Panc1 (cell line): Measurements from ENCODE around the gene C5orf63. TPM values are rescaled to one million over a fixed set of nuclear protein-coding genes. Genes with fewer than 3 reads are reported as not detected.

Experiments used
- ATAC-seq: fragments of 200-7000 bp; cut with Tn5 transposase; 2 replicates; pipeline ENCODE4 v1.9.1; 2020; ENCODE audit warnings: mild to moderate bottlenecking, moderate library complexity
- BruUV-seq: library from RNA; stranded (reverse); fragments of 400-500 nt; replicated peaks from 2 replicates; lab custom pipeline; 2021; lab: Mats Ljungman, UMichigan
- CTCF ChIA-PET: fragments of 300-600 bp; sonication (Branson Sonifier 250); formaldehyde crosslinking; loops from one replicate; lab custom pipeline; 2022; ENCODE audit warnings: antibody characterized with exemption; lab: Charles Lee
- POLR2A ChIA-PET: fragments of 300-600 bp; sonication (Branson Sonifier 250); formaldehyde crosslinking; loops from one replicate; lab custom pipeline; 2022; ENCODE audit warnings: antibody characterized with exemption; lab: Charles Lee
- DNase-seq: peaks from one replicate; pipeline ENCODE4 v3.0.0-alpha.2; 2010; ENCODE audit warnings: low read depth, low spot score
- H3K27ac ChIP-seq: 2 replicates; pipeline ENCODE4 v1.5.1; 2011; ENCODE audit warnings: mild to moderate bottlenecking, low read length, inconsistent platforms
- H3K27me3 ChIP-seq: fragments of 200-500 bp; sonication (Bioruptor generic); 2 replicates; pipeline ENCODE4 v1.6.0; 2014; ENCODE audit warnings: low read length, inconsistent platforms; ENCODE audit not compliant: control insufficient read depth, insufficient read depth
- H3K36me3 ChIP-seq: fragments of 200-500 bp; sonication (Bioruptor generic); 2 replicates; pipeline ENCODE4 v1.5.1; 2014; ENCODE audit warnings: inconsistent platforms, mild to moderate bottlenecking, low read length, moderate library complexity; ENCODE audit not compliant: control insufficient read depth, insufficient read depth
- H3K4me1 ChIP-seq: 2 replicates; pipeline ENCODE4 v1.5.1; 2011; ENCODE audit warnings: inconsistent platforms, mild to moderate bottlenecking, low read length, moderate library complexity; ENCODE audit not compliant: control insufficient read depth, insufficient read depth
- H3K4me3 ChIP-seq, 2 experiments: 2 replicates each; pipeline ENCODE4 v1.5.1; 2011 to 2012; ENCODE audit warnings: low read depth in 2 of 2, low read length in 2 of 2, mild to moderate bottlenecking in 2 of 2, inconsistent platforms in 1 of 2, moderate library complexity in 1 of 2
- H3K9me3 ChIP-seq: fragments of 200-500 bp; sonication (Bioruptor generic); 2 replicates; pipeline ENCODE4 v1.5.1; 2014; ENCODE audit warnings: low read depth, mild to moderate bottlenecking, inconsistent platforms, low read length, moderate library complexity; ENCODE audit not compliant: control insufficient read depth, insufficient read depth
- POLR2AphosphoS5 ChIP-seq: IDR thresholded peaks from 2 replicates; pipeline ENCODE4 v1.6.1; 2012; ENCODE audit warnings: mild to moderate bottlenecking, low read depth, low read length, moderate library complexity
- SIN3A ChIP-seq: IDR thresholded peaks from 2 replicates; pipeline ENCODE4 v1.6.1; 2012; ENCODE audit warnings: low read depth, mild to moderate bottlenecking, low read length, moderate library complexity, borderline replicate concordance; ENCODE audit not compliant: insufficient read depth
- TCF7L2 ChIP-seq: IDR thresholded peaks from 2 replicates; pipeline ENCODE4 v1.6.1; 2011; ENCODE audit warnings: mild to moderate bottlenecking, low read depth, low read length, inconsistent platforms
- in situ Hi-C: cut with HindIII; loops from 2 replicates; pipeline ENCODE4 v1.10.0; 2016; ENCODE audit warnings: low sequenced_read_pairs, low pct_unique_long_range_greater_than_20kb
- intact Hi-C: fragments of 100-400 bp; cut with micrococcal nuclease; formaldehyde crosslinking; loops from one replicate; pipeline ENCODE4 v1.10.0; 2022; ENCODE audit not compliant: unreplicated experiment
- total RNA-seq: library from RNA; stranded (reverse); gene quantifications from one replicate; pipeline ENCODE4 v1.2.1, GENCODE V29; 2021; ENCODE audit not compliant: unreplicated experiment
- TF ChIP-seq, protein P1 (sequence below): fragments of 450-650 bp; IDR thresholded peaks from 2 replicates; pipeline ENCODE4 v1.5.1; 2017; ENCODE audit warnings: mild to moderate bottlenecking
- TF ChIP-seq, protein P2 (sequence below), 2 experiments: IDR thresholded peaks; 2 replicates each; pipeline ENCODE4 v1.6.1; 2011 to 2012; ENCODE audit warnings: low read depth in 2 of 2, control low read depth in 1 of 2, low read length in 1 of 2, mild to moderate bottlenecking in 1 of 2, moderate library complexity in 1 of 2; ENCODE audit not compliant: insufficient read depth in 1 of 2

Gene C5orf63
- total RNA-seq, 1 experiment from 2014 or later = 9.8 TPM

DNA sequence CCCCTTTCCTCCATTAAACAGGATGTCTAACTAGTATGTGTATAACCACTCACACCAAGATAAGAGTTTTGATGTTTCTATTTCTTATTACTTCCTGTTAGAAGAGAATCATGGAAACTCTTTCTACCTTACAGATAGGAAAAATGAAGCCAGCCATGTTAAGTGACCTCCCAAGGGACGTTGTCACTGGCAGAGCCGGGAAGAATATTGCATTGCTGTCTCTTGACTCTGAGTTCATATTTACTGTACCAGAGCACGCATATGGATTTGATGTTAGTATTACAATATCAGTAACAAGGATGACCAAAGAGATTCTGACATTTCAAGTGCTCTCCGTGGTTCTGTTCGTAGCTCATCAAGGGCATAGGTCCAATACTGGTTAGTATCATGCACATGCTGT lies 12.5 kb upstream of the C5orf63 start:
- Histone ChIP-seq H3K4me3 (no peak overlapping the region), H3K9me3 (no peaks in the 10 kb centered on the region), H3K27ac (no peak overlapping the region), H3K4me1 (no peaks in the 10 kb centered on the region), H3K27me3 (peaks cover 6% of the 10 kb centered on the region), H3K36me3 (no peaks in the 10 kb centered on the region)
- TF ChIP-seq, protein P1, sequence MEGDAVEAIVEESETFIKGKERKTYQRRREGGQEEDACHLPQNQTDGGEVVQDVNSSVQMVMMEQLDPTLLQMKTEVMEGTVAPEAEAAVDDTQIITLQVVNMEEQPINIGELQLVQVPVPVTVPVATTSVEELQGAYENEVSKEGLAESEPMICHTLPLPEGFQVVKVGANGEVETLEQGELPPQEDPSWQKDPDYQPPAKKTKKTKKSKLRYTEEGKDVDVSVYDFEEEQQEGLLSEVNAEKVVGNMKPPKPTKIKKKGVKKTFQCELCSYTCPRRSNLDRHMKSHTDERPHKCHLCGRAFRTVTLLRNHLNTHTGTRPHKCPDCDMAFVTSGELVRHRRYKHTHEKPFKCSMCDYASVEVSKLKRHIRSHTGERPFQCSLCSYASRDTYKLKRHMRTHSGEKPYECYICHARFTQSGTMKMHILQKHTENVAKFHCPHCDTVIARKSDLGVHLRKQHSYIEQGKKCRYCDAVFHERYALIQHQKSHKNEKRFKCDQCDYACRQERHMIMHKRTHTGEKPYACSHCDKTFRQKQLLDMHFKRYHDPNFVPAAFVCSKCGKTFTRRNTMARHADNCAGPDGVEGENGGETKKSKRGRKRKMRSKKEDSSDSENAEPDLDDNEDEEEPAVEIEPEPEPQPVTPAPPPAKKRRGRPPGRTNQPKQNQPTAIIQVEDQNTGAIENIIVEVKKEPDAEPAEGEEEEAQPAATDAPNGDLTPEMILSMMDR = no peak
- TF ChIP-seq SIN3A (no peak), TCF7L2 (no peak), POLR2AphosphoS5 (no peak)
- TF ChIP-seq, protein P2, sequence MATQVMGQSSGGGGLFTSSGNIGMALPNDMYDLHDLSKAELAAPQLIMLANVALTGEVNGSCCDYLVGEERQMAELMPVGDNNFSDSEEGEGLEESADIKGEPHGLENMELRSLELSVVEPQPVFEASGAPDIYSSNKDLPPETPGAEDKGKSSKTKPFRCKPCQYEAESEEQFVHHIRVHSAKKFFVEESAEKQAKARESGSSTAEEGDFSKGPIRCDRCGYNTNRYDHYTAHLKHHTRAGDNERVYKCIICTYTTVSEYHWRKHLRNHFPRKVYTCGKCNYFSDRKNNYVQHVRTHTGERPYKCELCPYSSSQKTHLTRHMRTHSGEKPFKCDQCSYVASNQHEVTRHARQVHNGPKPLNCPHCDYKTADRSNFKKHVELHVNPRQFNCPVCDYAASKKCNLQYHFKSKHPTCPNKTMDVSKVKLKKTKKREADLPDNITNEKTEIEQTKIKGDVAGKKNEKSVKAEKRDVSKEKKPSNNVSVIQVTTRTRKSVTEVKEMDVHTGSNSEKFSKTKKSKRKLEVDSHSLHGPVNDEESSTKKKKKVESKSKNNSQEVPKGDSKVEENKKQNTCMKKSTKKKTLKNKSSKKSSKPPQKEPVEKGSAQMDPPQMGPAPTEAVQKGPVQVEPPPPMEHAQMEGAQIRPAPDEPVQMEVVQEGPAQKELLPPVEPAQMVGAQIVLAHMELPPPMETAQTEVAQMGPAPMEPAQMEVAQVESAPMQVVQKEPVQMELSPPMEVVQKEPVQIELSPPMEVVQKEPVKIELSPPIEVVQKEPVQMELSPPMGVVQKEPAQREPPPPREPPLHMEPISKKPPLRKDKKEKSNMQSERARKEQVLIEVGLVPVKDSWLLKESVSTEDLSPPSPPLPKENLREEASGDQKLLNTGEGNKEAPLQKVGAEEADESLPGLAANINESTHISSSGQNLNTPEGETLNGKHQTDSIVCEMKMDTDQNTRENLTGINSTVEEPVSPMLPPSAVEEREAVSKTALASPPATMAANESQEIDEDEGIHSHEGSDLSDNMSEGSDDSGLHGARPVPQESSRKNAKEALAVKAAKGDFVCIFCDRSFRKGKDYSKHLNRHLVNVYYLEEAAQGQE (IDR thresholded peaks at IDR 0.05; ENCODE audit: insufficient read depth in 1 of 2, low read depth in 2 of 2, low read length in 1 of 2) = no peak
- ChIA-PET CTCF (no interaction called here), POLR2A (no interaction called here)
- ATAC-seq (no peak), DNase-seq (no peak)
- no TSS peak for BruUV-seq
- intact Hi-C loops = no loop called here
- in situ Hi-C loops = no loop called here

DNA sequence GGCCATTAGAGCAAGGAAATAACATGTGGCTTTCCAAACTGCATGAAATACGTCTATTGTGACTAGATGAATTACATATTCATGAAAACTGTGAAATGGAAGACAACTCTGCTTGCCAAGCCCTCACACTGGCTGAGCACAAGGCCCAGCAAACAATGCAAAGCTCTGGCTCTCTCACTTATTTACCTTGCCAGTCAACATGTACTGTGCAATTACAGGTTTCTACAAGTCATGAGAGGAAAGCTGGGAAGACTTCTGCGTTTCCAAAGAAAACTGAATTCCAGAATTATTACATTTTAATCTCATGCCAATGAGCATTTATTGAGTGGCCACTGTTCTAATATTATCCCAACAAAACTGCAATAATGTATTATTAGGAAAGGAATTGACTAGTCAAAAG lies 12.1 kb upstream of the C5orf63 start:
- no peaks in the 10 kb centered on the region for H3K36me3 ChIP-seq
- no peak overlapping the region for H3K27ac ChIP-seq
- no peak for DNase-seq
- intact Hi-C loops = no loop called here
- no peaks in the 10 kb centered on the region for H3K4me1 ChIP-seq
- ATAC-seq = no peak
- ChIA-PET CTCF (no interaction called here), POLR2A (no interaction called here)
- peaks cover 2% of the 10 kb centered on the region for H3K27me3 ChIP-seq
- TF ChIP-seq, protein P2 (IDR thresholded peaks at IDR 0.05; ENCODE audit: insufficient read depth in 1 of 2, low read depth in 2 of 2, low read length in 1 of 2) = no peak
- no peak for TF ChIP-seq POLR2AphosphoS5
- TF ChIP-seq TCF7L2 = no peak
- TF ChIP-seq SIN3A = no peak
- TF ChIP-seq, protein P1 = no peak
- H3K9me3 ChIP-seq = no peaks in the 10 kb centered on the region
- in situ Hi-C loops = no loop called here
- no peak overlapping the region for H3K4me3 ChIP-seq
- no TSS peak for BruUV-seq
